ELR (cell line): ENCODE measurements around the gene SERPINA9.
"Not testable (repeated sequence)": the region's sequence is repeated elsewhere in the genome, so short reads cannot be mapped to it uniquely, and the experiment has no call there.

Source experiments
- DNase-seq: peaks from one replicate; pipeline ENCODE4 v3.0.0-alpha.2; 2015; ENCODE audit warnings: low read depth

Gene SERPINA9

DNA sequence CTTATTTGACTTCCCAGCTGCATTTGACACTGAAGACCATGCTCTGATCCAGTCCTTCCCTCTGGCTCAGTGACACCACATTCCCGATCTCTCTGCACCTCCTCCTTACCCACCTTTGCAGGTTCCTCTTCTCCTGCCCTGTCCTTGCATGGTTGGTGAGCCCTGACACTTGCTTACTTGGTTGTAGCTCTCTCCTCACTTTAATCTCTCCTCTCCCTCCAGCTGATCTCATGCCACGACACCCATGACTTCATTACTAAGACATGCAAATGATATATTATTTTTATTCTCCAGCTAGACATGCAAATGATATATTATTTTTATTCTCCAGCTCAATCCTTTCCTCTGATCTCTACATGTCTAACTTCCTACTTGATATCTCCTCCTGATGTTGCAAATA lies at the start of gene SERPINA9:
Gene SERPINA9, minus strand, starts transcription at position 175 of the 400 bp plus-strand sequence. CDS start 6,357 bp downstream, outside the sequence.
- DNase-seq = no peak

DNA sequence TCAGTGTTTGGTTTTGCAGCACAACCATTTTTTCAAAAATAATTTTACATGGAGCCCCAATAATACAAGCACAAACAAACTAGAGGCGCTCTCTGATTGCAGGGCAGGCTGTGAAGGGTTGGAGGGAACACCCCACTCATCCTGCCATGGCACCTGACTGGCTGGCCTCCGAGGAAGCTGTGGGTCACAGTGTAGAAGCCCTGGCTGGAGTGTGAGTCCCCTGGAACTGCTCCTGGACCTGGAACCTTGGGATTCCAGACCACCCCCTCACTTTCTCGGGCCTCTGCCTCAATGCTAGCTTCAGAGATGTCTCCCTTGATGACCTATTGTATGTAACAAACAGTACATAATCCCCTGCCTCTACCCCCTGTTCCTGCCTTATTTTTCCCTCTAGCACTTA lies 48.1 kb upstream of the SERPINA9 start:
- DNase-seq = no peak

GRCh38 chr14:94523265-94523664 lies 47.3 kb upstream of the SERPINA9 start:
- no peak for DNase-seq

GRCh38 chr14:94522115-94522724 lies 46.2 kb upstream of the SERPINA9 start:
- no peak for DNase-seq

- DNase-seq = no peak
Observed at GRCh38 chr14:94521375-94522114, 45.5 kb upstream of the SERPINA9 start.

- DNase-seq = no peak
Observed at GRCh38 chr14:94517641-94518257, 41.8 kb upstream of the SERPINA9 start.

- no peak for DNase-seq
Observed at GRCh38 chr14:94517248-94517640, 41.2 kb upstream of the SERPINA9 start.

DNA sequence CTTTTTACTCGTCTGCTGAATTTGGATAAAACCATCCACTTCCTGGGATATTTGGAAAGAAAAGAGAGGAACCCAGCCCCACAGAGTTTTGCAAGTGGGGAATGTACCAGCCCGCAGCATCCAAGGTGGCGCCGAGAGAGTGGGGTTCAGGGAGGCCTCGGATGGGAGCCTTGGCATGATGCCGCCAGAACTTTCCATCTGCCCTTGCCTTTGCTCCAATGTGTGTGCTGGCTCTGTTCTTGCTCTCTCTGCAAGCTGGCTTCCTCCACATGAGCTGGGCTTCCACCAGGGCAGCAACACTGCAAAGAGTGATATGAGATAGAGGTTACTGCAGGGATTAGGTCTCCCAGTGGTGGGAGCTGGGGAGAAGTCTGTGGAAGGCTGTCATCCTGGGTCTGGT lies 39.9 kb upstream of the SERPINA9 start:
- DNase-seq = no peak

- DNase-seq = no peak
Observed at GRCh38 chr14:94515426-94515825, 39.4 kb upstream of the SERPINA9 start.

- DNase-seq = no peak
Observed at GRCh38 chr14:94514351-94514750, 38.4 kb upstream of the SERPINA9 start.

DNA sequence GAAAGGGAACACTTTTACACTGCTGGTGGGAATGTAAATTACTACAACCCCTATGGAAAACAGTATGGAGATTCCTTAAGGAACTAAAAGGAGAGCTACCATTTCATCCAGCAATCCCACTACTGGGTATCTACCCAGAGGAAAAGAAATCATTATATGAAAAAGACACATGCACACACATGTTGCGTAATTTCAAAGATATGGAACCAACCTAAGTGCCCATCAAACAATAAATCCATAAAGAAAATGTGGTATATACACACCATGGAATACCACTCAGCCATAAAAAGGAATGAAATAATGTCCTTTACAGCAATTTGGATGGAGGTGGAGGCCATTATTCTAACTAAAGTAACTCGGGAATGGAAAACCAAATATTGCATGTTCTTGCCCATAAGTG lies 34.5 kb upstream of the SERPINA9 start:
- not testable (repeated sequence) for DNase-seq

- no peak for DNase-seq
Observed at GRCh38 chr14:94509356-94509755, 33.4 kb upstream of the SERPINA9 start, which contains the start of gene SERPINA12. Gene SERPINA12 (minus strand): TSS chr14:94509469. CDS start chr14:94498397, 11,072 bp downstream.

GRCh38 chr14:94505641-94506040 lies 29.6 kb upstream of the SERPINA9 start:
- no peak for DNase-seq

DNA sequence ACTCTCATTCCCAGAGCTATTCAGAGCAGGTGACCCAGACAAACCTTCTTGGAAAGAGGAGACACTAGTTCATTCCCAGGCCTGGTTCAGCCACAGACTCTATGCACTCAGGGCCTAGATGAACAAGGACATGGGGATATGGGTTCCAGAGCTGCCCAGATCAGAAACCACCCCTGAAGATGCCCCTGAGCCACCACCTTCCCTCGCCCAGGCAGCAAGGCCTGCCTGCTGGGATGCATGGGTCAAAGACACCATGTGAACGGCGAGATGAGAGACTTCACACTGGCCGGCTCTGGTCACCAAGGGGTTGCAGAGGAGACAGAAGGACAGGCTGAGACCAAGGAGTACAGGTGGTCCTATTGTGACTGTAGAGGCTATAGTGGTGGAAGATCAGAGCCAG lies 29.2 kb upstream of the SERPINA9 start:
- DNase-seq = no peak

DNA sequence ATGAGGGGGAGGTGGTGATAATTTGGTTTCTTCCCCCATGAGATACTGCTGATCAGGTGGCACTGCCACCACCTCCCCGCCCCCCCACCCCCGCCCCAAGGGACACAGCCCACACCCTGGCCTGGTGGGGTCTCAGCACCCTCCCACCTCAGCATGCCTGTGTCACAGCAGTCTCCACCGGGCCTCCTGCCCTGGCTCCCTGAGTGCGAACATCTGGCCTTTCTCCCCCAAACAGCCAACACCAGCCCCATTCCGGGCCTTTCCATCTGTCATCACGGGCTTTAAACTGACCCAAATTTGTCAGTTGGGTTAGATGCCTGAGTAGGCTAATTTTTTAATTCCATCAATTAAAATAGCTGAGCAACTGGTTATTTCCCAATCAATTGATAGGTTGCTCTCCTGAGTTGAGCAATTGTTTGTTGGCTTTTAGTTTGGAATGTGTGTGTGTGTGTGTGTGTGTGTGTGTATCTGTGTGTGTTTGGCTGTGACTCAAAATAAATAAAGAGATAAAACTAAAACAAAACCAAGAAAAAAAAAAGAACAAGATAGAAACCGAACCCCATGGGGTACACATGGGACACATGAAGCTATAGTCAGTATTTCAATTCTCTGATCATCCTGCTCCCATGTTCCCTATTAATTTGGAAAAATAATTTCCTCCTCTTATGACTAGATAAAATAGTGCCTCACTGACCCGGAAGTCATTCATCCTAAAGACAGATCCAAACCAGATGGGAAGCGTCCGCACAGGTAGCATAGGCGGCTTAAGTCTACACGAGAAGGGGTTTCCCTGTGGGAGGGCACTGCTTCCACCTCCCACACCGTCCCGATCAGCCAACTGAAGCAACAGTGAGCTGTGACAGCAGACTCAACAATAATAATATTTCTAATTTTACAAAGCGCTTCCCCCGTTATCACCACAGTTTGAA lies 25.9 kb upstream of the SERPINA9 start:
- DNase-seq = no peak

DNA sequence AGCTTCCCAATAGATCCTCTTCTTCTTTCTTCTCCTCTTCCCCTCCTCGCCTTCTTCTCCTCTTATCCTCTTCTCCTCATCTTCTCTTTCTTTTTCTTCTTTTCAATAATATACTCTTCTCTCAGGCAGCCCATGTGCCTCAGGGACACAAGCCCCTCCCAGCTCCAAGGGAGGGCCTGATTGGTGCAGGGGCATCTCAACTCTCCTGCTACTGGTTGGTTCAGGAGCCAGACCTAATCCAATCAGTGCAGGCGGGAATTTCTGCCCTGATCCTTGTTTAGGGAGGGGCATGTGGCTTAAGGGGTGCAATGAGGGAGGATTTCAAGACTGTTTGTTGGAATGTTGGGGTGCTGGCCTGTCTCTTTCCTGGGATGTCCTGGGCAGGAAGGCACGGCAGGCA lies 24.3 kb upstream of the SERPINA9 start:
- DNase-seq = no peak

DNA sequence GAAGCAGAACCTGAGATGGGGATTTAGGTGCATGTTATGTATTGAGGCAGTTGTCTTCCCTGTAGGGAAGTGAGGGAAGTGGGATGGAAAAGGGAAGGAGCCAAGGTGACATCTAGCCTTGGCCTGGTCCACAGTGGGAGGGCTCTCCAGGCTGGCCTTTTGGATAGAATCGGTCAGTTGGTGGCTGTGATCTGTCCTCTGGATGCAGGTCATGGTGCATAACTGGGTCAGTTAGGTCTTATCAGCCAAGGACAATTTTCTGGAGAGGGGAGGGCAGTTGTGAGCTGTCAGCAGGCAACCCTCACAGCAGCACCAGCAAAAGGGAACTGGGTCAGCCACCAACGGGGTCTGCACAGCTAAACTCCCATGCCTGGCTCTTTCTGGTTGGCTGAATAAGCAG lies 23.7 kb upstream of the SERPINA9 start:
- no peak for DNase-seq

GRCh38 chr14:94498215-94498614 lies 22.2 kb upstream of the SERPINA9 start:
- no peak for DNase-seq

DNA sequence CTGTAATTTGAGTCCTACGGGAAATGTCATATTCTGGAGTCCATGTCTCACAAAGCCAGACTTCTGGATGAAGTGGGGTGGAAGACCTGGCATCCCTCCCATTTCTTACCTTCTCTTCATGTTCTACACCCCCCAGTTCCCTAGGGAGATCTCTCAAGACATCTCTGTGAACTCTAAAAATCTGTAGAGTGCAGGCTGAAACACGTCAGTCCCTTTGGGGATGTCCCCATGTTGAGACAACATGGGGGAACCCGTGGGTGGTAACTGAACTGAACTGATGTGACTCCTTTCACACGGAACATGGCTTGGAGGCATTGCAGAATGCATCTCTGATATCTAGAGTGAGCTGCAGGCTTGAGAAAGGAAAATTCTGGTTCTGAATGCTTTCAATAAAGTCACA lies 18.1 kb upstream of the SERPINA9 start:
- no peak for DNase-seq

GRCh38 chr14:94491511-94491910 lies 15.5 kb upstream of the SERPINA9 start:
- no peak for DNase-seq

DNA sequence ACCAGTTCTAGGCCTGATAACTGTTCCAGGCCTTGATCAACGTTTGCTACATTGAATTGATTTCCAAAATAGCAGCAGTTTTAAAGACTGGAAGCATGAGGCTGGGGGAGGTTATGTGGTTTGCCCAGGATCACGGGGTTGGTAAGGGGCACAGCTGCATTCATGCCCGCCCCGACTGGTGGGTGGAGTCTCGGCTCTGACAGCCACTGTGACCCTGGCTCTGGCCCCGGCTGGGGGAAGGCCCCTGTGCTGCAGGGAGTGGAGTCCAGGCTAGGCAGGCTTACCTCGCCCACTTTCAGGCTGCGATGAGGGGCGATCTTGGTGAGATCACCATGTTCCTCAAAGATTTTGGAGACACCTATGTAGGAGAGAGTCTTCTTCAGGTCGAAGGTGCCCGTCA lies 13.3 kb upstream of the SERPINA9 start:
- DNase-seq = no peak

GRCh38 chr14:94486883-94487282 lies 10.9 kb upstream of the SERPINA9 start:
- DNase-seq = no peak
